Stimulated activated CD4-positive, alpha-beta T cell treated with anti-CD3 and anti-CD28 coated beads, Interleukin-12 subunit alpha, Interleukin-12 subunit beta, amount 100 ng/mL, for 48 hours (primary cell): ENCODE data around the gene BTBD1.
"Not testable (repeated sequence)": the region's sequence is repeated elsewhere in the genome, so short reads cannot be mapped to it uniquely, and the experiment has no call there.

ENCODE experiments used
- DNase-seq, 3 donors: peaks; one replicate each; pipeline ENCODE4 v3.0.0-alpha.2; 2020; ENCODE audit warnings: low read depth in 2 of 3, low spot score in 1 of 3

BTBD1 gene

GRCh38 chr15:83094583-83094982 is 27.5 kb upstream of the BTBD1 start:
- no peak for DNase-seq

GRCh38 chr15:83092309-83092976 is 25.4 kb upstream of the BTBD1 start:
- no peak for DNase-seq

- DNase-seq: not testable (repeated sequence)
Observed at GRCh38 chr15:83091965-83092308, 24.9 kb upstream of the BTBD1 start.

- DNase-seq: no peak
Observed at GRCh38 chr15:83090465-83090864, 23.4 kb upstream of the BTBD1 start.

GRCh38 chr15:83088876-83089275 is 21.8 kb upstream of the BTBD1 start:
- no peak for DNase-seq

GRCh38 chr15:83087576-83087975 is 20.5 kb upstream of the BTBD1 start:
- no peak for DNase-seq

GRCh38 chr15:83085864-83086552 is 19.0 kb upstream of the BTBD1 start:
- not testable (repeated sequence) for DNase-seq

GRCh38 chr15:83085461-83085860 is 18.4 kb upstream of the BTBD1 start:
- not testable (repeated sequence) for DNase-seq

- DNase-seq: no peak
Observed at GRCh38 chr15:83082730-83083386, 15.8 kb upstream of the BTBD1 start.

- no peak for DNase-seq
Observed at GRCh38 chr15:83081256-83082014, 14.4 kb upstream of the BTBD1 start.

GRCh38 chr15:83078712-83079111 is 11.7 kb upstream of the BTBD1 start:
- DNase-seq: no peak

- DNase-seq: no peak
Observed at GRCh38 chr15:83077491-83078230, 10.6 kb upstream of the BTBD1 start.

- peak in 1 of 3 donors; percentile 32 for DNase-seq
Observed at GRCh38 chr15:83069211-83069642, 2.2 kb upstream of the BTBD1 start.

GRCh38 chr15:83068054-83068453 is 1.0 kb upstream of the BTBD1 start:
- DNase-seq: no peak

- no peak for DNase-seq
Observed at GRCh38 chr15:83067638-83067962, 548 bp upstream of the BTBD1 start.

- no peak for DNase-seq
Observed at GRCh38 chr15:83066034-83066733, 868 bp downstream of the BTBD1 start.

- no peak for DNase-seq
Observed at GRCh38 chr15:83065431-83065830, 1.6 kb downstream of the BTBD1 start.

- no peak for DNase-seq
Observed at GRCh38 chr15:83064859-83065258, 2.2 kb downstream of the BTBD1 start.

GRCh38 chr15:83063551-83063950 is 3.5 kb downstream of the BTBD1 start:
- DNase-seq: no peak

- no peak for DNase-seq
Observed at GRCh38 chr15:83062768-83063180, 4.3 kb downstream of the BTBD1 start.
